Raji (cell line): Measurements from ENCODE around the gene C8G.

Experiments
- POLR2A ChIP-seq: IDR thresholded peaks from 2 replicates; pipeline ENCODE4 v1.6.1; 2011; ENCODE audit warnings: low read depth, low read length, control low read depth; ENCODE audit not compliant: insufficient read depth

C8G gene

GRCh38 chr9:136930014-136930413 is 15.0 kb upstream of the C8G start:
- no peak for TF ChIP-seq POLR2A

GRCh38 chr9:136931611-136932130 is 13.4 kb upstream of the C8G start:
- no peak for TF ChIP-seq POLR2A

GRCh38 chr9:136934277-136934676 is 10.8 kb upstream of the C8G start:
- TF ChIP-seq POLR2A, result no peak

GRCh38 chr9:136935651-136936050 is 9.4 kb upstream of the C8G start:
- no peak for TF ChIP-seq POLR2A

GRCh38 chr9:136936645-136937170 is 8.3 kb upstream of the C8G start:
- no peak for TF ChIP-seq POLR2A

GRCh38 chr9:136937186-136938001 is 7.6 kb upstream of the C8G start:
- TF ChIP-seq POLR2A, result no peak

- no peak for TF ChIP-seq POLR2A
Observed at GRCh38 chr9:136939431-136939995, 5.5 kb upstream of the C8G start.

GRCh38 chr9:136939996-136940525 is 5.0 kb upstream of the C8G start:
- no peak for TF ChIP-seq POLR2A

- no peak for TF ChIP-seq POLR2A
Observed at GRCh38 chr9:136940526-136941230, 4.4 kb upstream of the C8G start.

GRCh38 chr9:136941231-136942111 is 3.6 kb upstream of the C8G start:
- TF ChIP-seq POLR2A, result no peak

GRCh38 chr9:136942112-136942880 is 2.7 kb upstream of the C8G start:
- TF ChIP-seq POLR2A, result no peak

- TF ChIP-seq POLR2A, result no peak
Observed at GRCh38 chr9:136942881-136943230, 2.2 kb upstream of the C8G start.

- TF ChIP-seq POLR2A, result no peak
Observed at GRCh38 chr9:136943291-136944211, 1.5 kb upstream of the C8G start.
